Loucy (cell line): ENCODE data around the gene PTPRT.

ENCODE experiments used
- EZH2phosphoT487 ChIP-seq: fragments of 200-600 bp; IDR thresholded peaks from 2 replicates; pipeline ENCODE4 v1.6.1; 2018; ENCODE audit warnings: antibody characterized with exemption, mild to moderate bottlenecking, moderate library complexity, borderline replicate concordance
- TF ChIP-seq, protein P1 (sequence below): fragments of 200-600 bp; sonication (generic); conservative IDR thresholded peaks from 2 replicates; pipeline ENCODE4 v1.5.1; 2014; ENCODE audit warnings: mild to moderate bottlenecking, antibody characterized with exemption, low read length

DNA sequence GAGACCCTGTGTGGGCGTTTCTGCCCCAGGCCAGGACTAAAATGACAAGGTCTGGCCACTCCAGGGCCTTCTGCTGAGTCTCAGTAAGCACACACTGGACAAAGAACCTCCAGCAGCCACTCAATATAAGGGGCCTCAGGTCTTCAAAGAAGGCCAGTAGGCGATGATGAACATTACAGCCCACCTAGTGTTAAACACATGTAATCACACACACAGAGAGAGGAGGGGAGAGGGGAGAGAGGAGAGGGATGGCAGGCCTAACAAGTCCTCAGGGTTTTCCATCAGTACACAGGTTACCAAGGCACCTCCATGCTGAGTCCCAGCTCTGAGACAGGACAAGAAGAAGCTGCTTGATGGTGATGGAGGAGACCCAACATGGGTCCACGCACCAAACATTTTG, 325.6 kb downstream of the PTPRT start:
- TF ChIP-seq, protein P1, sequence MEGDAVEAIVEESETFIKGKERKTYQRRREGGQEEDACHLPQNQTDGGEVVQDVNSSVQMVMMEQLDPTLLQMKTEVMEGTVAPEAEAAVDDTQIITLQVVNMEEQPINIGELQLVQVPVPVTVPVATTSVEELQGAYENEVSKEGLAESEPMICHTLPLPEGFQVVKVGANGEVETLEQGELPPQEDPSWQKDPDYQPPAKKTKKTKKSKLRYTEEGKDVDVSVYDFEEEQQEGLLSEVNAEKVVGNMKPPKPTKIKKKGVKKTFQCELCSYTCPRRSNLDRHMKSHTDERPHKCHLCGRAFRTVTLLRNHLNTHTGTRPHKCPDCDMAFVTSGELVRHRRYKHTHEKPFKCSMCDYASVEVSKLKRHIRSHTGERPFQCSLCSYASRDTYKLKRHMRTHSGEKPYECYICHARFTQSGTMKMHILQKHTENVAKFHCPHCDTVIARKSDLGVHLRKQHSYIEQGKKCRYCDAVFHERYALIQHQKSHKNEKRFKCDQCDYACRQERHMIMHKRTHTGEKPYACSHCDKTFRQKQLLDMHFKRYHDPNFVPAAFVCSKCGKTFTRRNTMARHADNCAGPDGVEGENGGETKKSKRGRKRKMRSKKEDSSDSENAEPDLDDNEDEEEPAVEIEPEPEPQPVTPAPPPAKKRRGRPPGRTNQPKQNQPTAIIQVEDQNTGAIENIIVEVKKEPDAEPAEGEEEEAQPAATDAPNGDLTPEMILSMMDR = no peak
- TF ChIP-seq EZH2phosphoT487 = no peak
